Natural killer cell (primary cell): ENCODE results near the gene CNOT1. TPM values are rescaled to one million over a fixed set of nuclear protein-coding genes. Genes with fewer than 3 reads are reported as not detected.

ENCODE experiments used
- ATAC-seq, 3 donors: fragments of 150-1000 bp in 2 of 3; fragments of 200-7000 bp in 1 of 3; cut with Tn5 transposase; 1 replicate in 1 of 3; 2 replicates in 2 of 3; pipeline ENCODE4 v1.10.0; 2021; ENCODE audit warnings: mild to moderate bottlenecking in 2 of 3, moderate library complexity in 2 of 3
- DNase-seq, 2 donors: peaks; one replicate each; pipeline versions ENCODE4 v3.0.0 to v3.0.0-alpha.2; 2013 to 2021; ENCODE audit warnings: mixed read lengths in 1 of 2
- H3K27ac ChIP-seq: one replicate; pipeline ENCODE4 v1.5.1; 2013; ENCODE audit warnings: mild to moderate bottlenecking, low read length
- H3K27me3 ChIP-seq: one replicate; pipeline ENCODE4 v1.6.1; 2013; ENCODE audit warnings: low read length; ENCODE audit not compliant: control insufficient read depth, insufficient read depth
- H3K36me3 ChIP-seq: one replicate; pipeline ENCODE4 v1.6.1; 2013; ENCODE audit warnings: low read length; ENCODE audit not compliant: control insufficient read depth, insufficient read depth
- H3K4me1 ChIP-seq: one replicate; pipeline ENCODE4 v1.6.1; 2013; ENCODE audit warnings: low read length; ENCODE audit not compliant: control insufficient read depth, insufficient read depth
- H3K4me3 ChIP-seq: one replicate; pipeline ENCODE4 v1.5.1; 2013; ENCODE audit warnings: low read length
- H3K9me3 ChIP-seq: one replicate; pipeline ENCODE4 v1.6.1; 2013; ENCODE audit warnings: low read length; ENCODE audit not compliant: control insufficient read depth, insufficient read depth
- H3K27ac Mint-ChIP-seq, 2 donors: one replicate each; pipeline ENCODE4 v1.8.0; 2022; ENCODE audit warnings: mild to moderate bottlenecking in 2 of 2, mixed read lengths in 2 of 2, moderate library complexity in 1 of 2
- H3K27me3 Mint-ChIP-seq, 2 donors: one replicate each; pipeline ENCODE4 v1.8.0; 2022; ENCODE audit warnings: low read depth in 2 of 2, mixed read lengths in 2 of 2
- H3K36me3 Mint-ChIP-seq: one replicate; pipeline ENCODE4 v1.8.0; 2022; ENCODE audit warnings: mixed read lengths
- H3K4me1 Mint-ChIP-seq, 2 donors: one replicate each; pipeline ENCODE4 v1.8.0; 2022; ENCODE audit warnings: mixed read lengths in 2 of 2
- H3K4me3 Mint-ChIP-seq: one replicate; pipeline ENCODE4 v1.8.0; 2022; ENCODE audit warnings: mild to moderate bottlenecking, moderate library complexity, mixed read lengths
- H3K9me3 Mint-ChIP-seq, 2 donors: one replicate each; pipeline ENCODE4 v1.8.0; 2022; ENCODE audit warnings: mixed read lengths in 2 of 2
- CTCF ChIP-seq: fragments of 200-600 bp; IDR thresholded peaks from one replicate; pipeline ENCODE4 v1.8.0; 2022; ENCODE audit warnings: antibody characterized with exemption
- WGBS: methylation state at CpG from one replicate; pipeline ENCODE4 v1.1.7; 2013; ENCODE audit warnings: missing lambda C conversion rate; ENCODE audit not compliant: insufficient coverage; 5-methylcytosine and 5-hydroxymethylcytosine counted together
- intact Hi-C: fragments of 100-400 bp; cut with micrococcal nuclease; formaldehyde crosslinking; loops from one replicate; pipeline ENCODE4 v1.14.2; 2022
- total RNA-seq, 4 donors: library from RNA; stranded (reverse); fragments of 120-200 nt in 1 of 4; gene quantifications; one replicate each; pipeline versions ENCODE4 v1.2.3 to v1.2.4, GENCODE V29; 2013 to 2022

CNOT1 gene
- total RNA-seq, 3 donors from 2014 or later (not counting 1 experiment from before 2014, with no cell fraction given) = 242 to 275 (median 249) TPM

GRCh38 chr16:58582133-58582532, 47.5 kb downstream of the CNOT1 start:
- 94% methylated on average over 5 of the region's 6 CpGs for WGBS
- H3K36me3 ChIP-seq = peaks cover 84% of the 10 kb centered on the region
- TF ChIP-seq CTCF = no peak
- H3K4me1 ChIP-seq = no peaks in the 10 kb centered on the region
- no peak overlapping the region for H3K4me3 ChIP-seq
- no peak overlapping the region for H3K27ac ChIP-seq
- H3K27me3 ChIP-seq = no peaks in the 10 kb centered on the region
- H3K9me3 ChIP-seq = no peaks in the 10 kb centered on the region
- intact Hi-C loops = no loop called here
- Mint-ChIP-seq H3K9me3 (no peaks in the 10 kb centered on the region), H3K27me3 (no peaks in the 10 kb centered on the region), H3K4me3 (no peak overlapping the region), H3K4me1 (no peaks in the 10 kb centered on the region), H3K36me3 (peaks cover 26% of the 10 kb centered on the region), H3K27ac (no peak overlapping the region)
- DNase-seq (no peak), ATAC-seq (no peak)

GRCh38 chr16:58579587-58579986, 50.0 kb downstream of the CNOT1 start:
- Mint-ChIP-seq H3K4me3 (no peak overlapping the region), H3K9me3 (no peaks in the 10 kb centered on the region), H3K4me1 (no peaks in the 10 kb centered on the region), H3K27ac (peak overlapping the region in 1 of 2 donors; percentile 8), H3K36me3 (peaks cover 30% of the 10 kb centered on the region), H3K27me3 (no peaks in the 10 kb centered on the region)
- Histone ChIP-seq H3K36me3 (peaks cover 85% of the 10 kb centered on the region), H3K27ac (no peak overlapping the region), H3K9me3 (no peaks in the 10 kb centered on the region), H3K27me3 (no peaks in the 10 kb centered on the region), H3K4me3 (no peak overlapping the region), H3K4me1 (no peaks in the 10 kb centered on the region)
- intact Hi-C loops = no loop called here
- TF ChIP-seq CTCF = no peak
- DNase-seq (no peak), ATAC-seq (no peak)
- 98% methylated on average over 8 of the region's 8 CpGs for WGBS

GRCh38 chr16:58578642-58579041, 51.0 kb downstream of the CNOT1 start:
- Mint-ChIP-seq H3K27ac (peak overlapping the region; percentile 41 to 45), H3K36me3 (peaks cover 36% of the 10 kb centered on the region), H3K4me3 (no peak overlapping the region), H3K9me3 (no peaks in the 10 kb centered on the region), H3K27me3 (no peaks in the 10 kb centered on the region), H3K4me1 (no peaks in the 10 kb centered on the region)
- Histone ChIP-seq H3K27ac (no peak overlapping the region), H3K4me3 (no peak overlapping the region), H3K9me3 (no peaks in the 10 kb centered on the region), H3K27me3 (no peaks in the 10 kb centered on the region), H3K4me1 (no peaks in the 10 kb centered on the region), H3K36me3 (peaks cover 93% of the 10 kb centered on the region)
- ATAC-seq (no peak), DNase-seq (no peak)
- intact Hi-C loops = no loop called here
- TF ChIP-seq CTCF = no peak
- WGBS = 97% methylated on average over 2 of the region's 3 CpGs

- Histone ChIP-seq H3K27me3 (no peaks in the 10 kb centered on the region), H3K27ac (no peak overlapping the region), H3K36me3 (peaks cover 86% of the 10 kb centered on the region), H3K4me1 (no peaks in the 10 kb centered on the region), H3K4me3 (no peak overlapping the region), H3K9me3 (no peaks in the 10 kb centered on the region)
- H3K4me1 Mint-ChIP-seq = no peaks in the 10 kb centered on the region
- WGBS = no CpG with 5 or more reads among the region's 1 CpG
- H3K4me3 Mint-ChIP-seq = no peak overlapping the region
- TF ChIP-seq CTCF = no peak
- H3K36me3 Mint-ChIP-seq = peaks cover 36% of the 10 kb centered on the region
- no peaks in the 10 kb centered on the region for H3K27me3 Mint-ChIP-seq
- intact Hi-C loops = no loop called here
- peak overlapping the region in 1 of 2 donors; percentile 46 for H3K27ac Mint-ChIP-seq
- ATAC-seq = no peak
- DNase-seq = no peak
- no peaks in the 10 kb centered on the region for H3K9me3 Mint-ChIP-seq
These were observed 52.5 kb downstream of the CNOT1 start for GRCh38 chr16:58577141-58577540.
